K562 (cell line): ENCODE results near the gene FAM161A. TPM values are rescaled to one million over a fixed set of nuclear protein-coding genes. Genes with fewer than 3 reads are reported as not detected.
A peak's percentile ranks its signal among the peaks of the same experiment; 100 is the strongest.

Experiments
- BRD9 ChIP-seq: fragments of 450-650 bp; IDR thresholded peaks from 2 replicates; pipeline ENCODE4 v1.6.1; 2018; ENCODE audit warnings: low read depth; ENCODE audit not compliant: partially characterized antibody
- CTBP1 ChIP-seq: fragments of 450-650 bp; IDR thresholded peaks from 2 replicates; pipeline ENCODE4 v1.6.1; 2016; ENCODE audit warnings: borderline replicate concordance
- DMBX1 ChIP-seq: fragments of 250-450 bp; sonication (Bioruptor Pico); IDR thresholded peaks from 2 replicates; pipeline ENCODE4 v1.8.0; 2022; ENCODE audit warnings: inconsistent platforms, mild to moderate bottlenecking, moderate library complexity, borderline replicate concordance
- HLTF ChIP-seq: fragments of 450-650 bp; IDR thresholded peaks from 2 replicates; pipeline ENCODE4 v1.6.1; 2016
- HMGN3 ChIP-seq: IDR thresholded peaks from 2 replicates; pipeline ENCODE4 v1.6.1; 2011; ENCODE audit warnings: borderline replicate concordance, low read depth, mild to moderate bottlenecking, mixed read lengths, low read length; ENCODE audit not compliant: insufficient read length; ENCODE audit errors: extremely low read depth
- MAFK ChIP-seq: IDR thresholded peaks from 2 replicates; pipeline ENCODE4 v1.6.1; 2011; ENCODE audit warnings: low read length, improper control_type of control experiment
- MYBL2 ChIP-seq, 2 experiments: fragments of 450-650 bp in 1 of 2; sonication (generic) in 1 of 2; formaldehyde crosslinking in 1 of 2; IDR thresholded peaks; 2 replicates each; pipeline versions ENCODE4 v1.6.1 to v1.8.1; 2017 to 2022; ENCODE audit warnings: borderline replicate concordance in 1 of 2, inconsistent platforms in 1 of 2, low read depth in 1 of 2, mild to moderate bottlenecking in 1 of 2, missing genetic modification reagents in 1 of 2, moderate library complexity in 1 of 2
- POLR2AphosphoS5 ChIP-seq: IDR thresholded peaks from 2 replicates; pipeline ENCODE4 v1.6.1; 2011; ENCODE audit warnings: mild to moderate bottlenecking, low read depth, low read length, moderate library complexity; ENCODE audit not compliant: control insufficient read depth, insufficient read depth
- SMAD4 ChIP-seq: fragments of 250-450 bp; sonication (Bioruptor Pico); conservative IDR thresholded peaks from 2 replicates; pipeline ENCODE4 v1.8.0; 2021; ENCODE audit warnings: inconsistent platforms, mild to moderate bottlenecking, moderate library complexity
- SMC3 ChIP-seq: conservative IDR thresholded peaks from 2 replicates; pipeline ENCODE4 v1.6.1; 2011; ENCODE audit warnings: low read depth, low read length, improper control_type of control experiment; ENCODE audit not compliant: insufficient read depth
- TSC22D4 ChIP-seq: fragments of 450-650 bp; IDR thresholded peaks from 2 replicates; pipeline ENCODE4 v1.6.1; 2016; ENCODE audit warnings: missing genetic modification characterization, missing biosample characterization, control low read depth
- U2AF1 ChIP-seq: fragments of 200-400 bp; formaldehyde crosslinking; optimal IDR thresholded peaks from 2 replicates; pipeline ENCODE3; 2017; ENCODE audit warnings: mild to moderate bottlenecking, low read depth, low read length, moderate library complexity
- ZC3H11A ChIP-seq: IDR thresholded peaks from 2 replicates; pipeline ENCODE4 v1.6.1; 2012; ENCODE audit warnings: low read depth, low read length, improper control_type of control experiment
- ZEB2 ChIP-seq: fragments of 450-650 bp; IDR thresholded peaks from 2 replicates; pipeline ENCODE4 v1.6.1; 2016
- polyA plus RNA-seq, 8 experiments: library from polyadenylated mRNA; depleted of rRNA in 4 of 8; stranded (reverse) in 5 of 8; unstranded in 3 of 8; fragments of >200 nt; fragmentation: Nextera tagmentation in 2 of 8; fragmentation: Illumina TruSeq in 1 of 8; extraction: Ambion mirVana in 2 of 8; extraction: Trizol in 1 of 8; gene quantifications; 2 replicates each; pipeline versions ENCODE4 v1.2.1 to v1.2.3, GENCODE V29; 2011 to 2014; ENCODE audit warnings: inconsistent platforms in 1 of 8, missing spikeins in 1 of 8
- total RNA-seq, 7 experiments: library from RNA; depleted of rRNA in 6 of 7; stranded (reverse); fragments of >200 nt in 6 of 7; fragmentation: Illumina TruSeq in 2 of 7; extraction: Trizol in 2 of 7; gene quantifications; 2 replicates each; pipeline versions ENCODE4 v1.2.1 to v1.2.3, GENCODE V29; 2011 to 2021; ENCODE audit warnings: low replicate concordance in 1 of 7
- TF ChIP-seq, protein P1 (sequence below): fragments of 450-650 bp; formaldehyde crosslinking; IDR thresholded peaks from 2 replicates; pipeline ENCODE4 v1.4.0; 2020; ENCODE audit warnings: mild to moderate bottlenecking, moderate library complexity
- TF ChIP-seq, protein P2 (sequence below), 2 experiments: fragments of 450-650 bp; conservative IDR thresholded peaks; 2 replicates each; pipeline ENCODE4 v1.6.1; 2017; ENCODE audit warnings: mild to moderate bottlenecking in 2 of 2, moderate library complexity in 2 of 2
- TF ChIP-seq, protein P3 (sequence below): sonication (generic); formaldehyde crosslinking; IDR thresholded peaks from 2 replicates; pipeline ENCODE4 v1.8.1; 2023; ENCODE audit warnings: missing genetic modification reagents, mild to moderate bottlenecking, borderline replicate concordance

Gene FAM161A
- total and polyA plus RNA-seq, 9 of the 15 experiments (the other 6 are each of a cell fraction or from before 2014, with no cell fraction given): 0.27 to 1.4 (median 0.80) TPM

DNA sequence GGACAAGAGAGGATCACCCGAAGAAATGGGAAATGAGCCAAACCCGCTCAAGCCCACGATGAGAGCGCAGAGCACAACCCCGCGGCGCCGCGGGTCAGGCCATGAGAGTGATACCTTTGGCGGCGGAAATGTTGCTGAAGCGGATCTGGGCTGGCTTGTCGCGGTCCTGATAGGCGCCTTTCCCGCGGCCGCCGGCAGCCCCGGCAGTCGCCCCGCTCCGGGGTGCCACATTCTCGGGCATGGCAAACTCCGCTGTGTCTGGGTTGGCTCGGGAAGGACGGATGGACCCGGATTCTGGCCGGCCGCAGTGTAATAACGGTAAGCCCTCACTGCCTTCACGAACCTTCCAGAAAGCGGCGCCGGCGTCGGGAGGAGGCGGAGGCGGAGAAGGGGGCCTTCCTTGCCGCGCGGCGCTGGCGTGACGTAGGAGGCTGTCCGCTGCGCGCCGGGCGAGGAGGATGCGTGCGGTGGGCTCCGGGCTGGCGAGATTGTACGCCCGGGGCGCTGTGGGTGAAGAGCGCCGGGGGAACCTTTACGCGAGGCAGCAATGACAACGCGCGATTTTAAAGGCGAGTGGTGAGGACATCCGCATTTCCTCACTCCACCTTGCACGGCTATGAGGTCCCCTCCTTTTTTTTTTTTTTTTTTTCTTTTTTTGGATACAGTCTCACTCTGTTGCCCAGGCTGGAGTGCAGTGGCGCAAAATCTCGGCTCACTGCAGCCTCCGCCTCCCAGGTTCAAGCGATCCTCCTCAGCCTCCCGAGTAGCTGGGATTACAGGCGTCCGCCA lies 34.6 kb upstream of the FAM161A start, which contains the start of gene CCT4 (continued):
- TF ChIP-seq U2AF1: peak; percentile 37
- peak; percentile 80 for TF ChIP-seq CTBP1
- no peak for TF ChIP-seq ZEB2
- no peak for TF ChIP-seq TSC22D4 (tag)
- TF ChIP-seq MYBL2 (IDR thresholded peaks at IDR 0.05; ENCODE audit: low read depth): no peak
- no peak for TF ChIP-seq MYBL2 (CRISPR knock-in tag; IDR thresholded peaks at IDR 0.05; ENCODE audit: borderline replicate concordance)
- no peak for TF ChIP-seq ZC3H11A
- peak; percentile 40 for TF ChIP-seq HMGN3
- TF ChIP-seq DMBX1 (CRISPR knock-in tag): no peak
- no peak for TF ChIP-seq SMC3
- TF ChIP-seq, protein P1, sequence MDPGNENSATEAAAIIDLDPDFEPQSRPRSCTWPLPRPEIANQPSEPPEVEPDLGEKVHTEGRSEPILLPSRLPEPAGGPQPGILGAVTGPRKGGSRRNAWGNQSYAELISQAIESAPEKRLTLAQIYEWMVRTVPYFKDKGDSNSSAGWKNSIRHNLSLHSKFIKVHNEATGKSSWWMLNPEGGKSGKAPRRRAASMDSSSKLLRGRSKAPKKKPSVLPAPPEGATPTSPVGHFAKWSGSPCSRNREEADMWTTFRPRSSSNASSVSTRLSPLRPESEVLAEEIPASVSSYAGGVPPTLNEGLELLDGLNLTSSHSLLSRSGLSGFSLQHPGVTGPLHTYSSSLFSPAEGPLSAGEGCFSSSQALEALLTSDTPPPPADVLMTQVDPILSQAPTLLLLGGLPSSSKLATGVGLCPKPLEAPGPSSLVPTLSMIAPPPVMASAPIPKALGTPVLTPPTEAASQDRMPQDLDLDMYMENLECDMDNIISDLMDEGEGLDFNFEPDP (CRISPR knock-in tag): no peak
- peak; percentile 57; the same call in 1 of the 2 replicates for TF ChIP-seq MAFK
- TF ChIP-seq POLR2AphosphoS5: peak; percentile 94
- TF ChIP-seq, protein P2, sequence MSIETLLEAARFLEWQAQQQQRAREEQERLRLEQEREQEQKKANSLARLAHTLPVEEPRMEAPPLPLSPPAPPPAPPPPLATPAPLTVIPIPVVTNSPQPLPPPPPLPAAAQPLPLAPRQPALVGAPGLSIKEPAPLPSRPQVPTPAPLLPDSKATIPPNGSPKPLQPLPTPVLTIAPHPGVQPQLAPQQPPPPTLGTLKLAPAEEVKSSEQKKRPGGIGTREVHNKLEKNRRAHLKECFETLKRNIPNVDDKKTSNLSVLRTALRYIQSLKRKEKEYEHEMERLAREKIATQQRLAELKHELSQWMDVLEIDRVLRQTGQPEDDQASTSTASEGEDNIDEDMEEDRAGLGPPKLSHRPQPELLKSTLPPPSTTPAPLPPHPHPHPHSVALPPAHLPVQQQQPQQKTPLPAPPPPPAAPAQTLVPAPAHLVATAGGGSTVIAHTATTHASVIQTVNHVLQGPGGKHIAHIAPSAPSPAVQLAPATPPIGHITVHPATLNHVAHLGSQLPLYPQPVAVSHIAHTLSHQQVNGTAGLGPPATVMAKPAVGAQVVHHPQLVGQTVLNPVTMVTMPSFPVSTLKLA (conservative IDR thresholded peaks at IDR 0.05): peak; percentile 76 to 88
- TF ChIP-seq, protein P3, sequence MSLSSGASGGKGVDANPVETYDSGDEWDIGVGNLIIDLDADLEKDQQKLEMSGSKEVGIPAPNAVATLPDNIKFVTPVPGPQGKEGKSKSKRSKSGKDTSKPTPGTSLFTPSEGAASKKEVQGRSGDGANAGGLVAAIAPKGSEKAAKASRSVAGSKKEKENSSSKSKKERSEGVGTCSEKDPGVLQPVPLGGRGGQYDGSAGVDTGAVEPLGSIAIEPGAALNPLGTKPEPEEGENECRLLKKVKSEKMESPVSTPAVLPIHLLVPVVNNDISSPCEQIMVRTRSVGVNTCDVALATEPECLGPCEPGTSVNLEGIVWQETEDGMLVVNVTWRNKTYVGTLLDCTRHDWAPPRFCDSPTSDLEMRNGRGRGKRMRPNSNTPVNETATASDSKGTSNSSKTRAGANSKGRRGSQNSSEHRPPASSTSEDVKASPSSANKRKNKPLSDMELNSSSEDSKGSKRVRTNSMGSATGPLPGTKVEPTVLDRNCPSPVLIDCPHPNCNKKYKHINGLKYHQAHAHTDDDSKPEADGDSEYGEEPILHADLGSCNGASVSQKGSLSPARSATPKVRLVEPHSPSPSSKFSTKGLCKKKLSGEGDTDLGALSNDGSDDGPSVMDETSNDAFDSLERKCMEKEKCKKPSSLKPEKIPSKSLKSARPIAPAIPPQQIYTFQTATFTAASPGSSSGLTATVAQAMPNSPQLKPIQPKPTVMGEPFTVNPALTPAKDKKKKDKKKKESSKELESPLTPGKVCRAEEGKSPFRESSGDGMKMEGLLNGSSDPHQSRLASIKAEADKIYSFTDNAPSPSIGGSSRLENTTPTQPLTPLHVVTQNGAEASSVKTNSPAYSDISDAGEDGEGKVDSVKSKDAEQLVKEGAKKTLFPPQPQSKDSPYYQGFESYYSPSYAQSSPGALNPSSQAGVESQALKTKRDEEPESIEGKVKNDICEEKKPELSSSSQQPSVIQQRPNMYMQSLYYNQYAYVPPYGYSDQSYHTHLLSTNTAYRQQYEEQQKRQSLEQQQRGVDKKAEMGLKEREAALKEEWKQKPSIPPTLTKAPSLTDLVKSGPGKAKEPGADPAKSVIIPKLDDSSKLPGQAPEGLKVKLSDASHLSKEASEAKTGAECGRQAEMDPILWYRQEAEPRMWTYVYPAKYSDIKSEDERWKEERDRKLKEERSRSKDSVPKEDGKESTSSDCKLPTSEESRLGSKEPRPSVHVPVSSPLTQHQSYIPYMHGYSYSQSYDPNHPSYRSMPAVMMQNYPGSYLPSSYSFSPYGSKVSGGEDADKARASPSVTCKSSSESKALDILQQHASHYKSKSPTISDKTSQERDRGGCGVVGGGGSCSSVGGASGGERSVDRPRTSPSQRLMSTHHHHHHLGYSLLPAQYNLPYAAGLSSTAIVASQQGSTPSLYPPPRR (CRISPR knock-in tag): no peak
- peak; percentile 57; the same call in 1 of the 2 replicates for TF ChIP-seq SMAD4
- peak; percentile 98 for TF ChIP-seq BRD9
- TF ChIP-seq HLTF: peak; percentile 72; the same call in 1 of the 2 replicates
